Loucy (cell line): Measurements from ENCODE around the gene TSPYL2.

Experiments
- H2AFZ ChIP-seq: fragments of 200-600 bp; sonication (generic); 2 replicates; pipeline ENCODE4 v1.6.0; 2016; ENCODE audit warnings: antibody characterized with exemption, mild to moderate bottlenecking, low read length, moderate library complexity
- H3F3A ChIP-seq: fragments of 200-600 bp; 2 replicates; pipeline ENCODE4 v1.6.0; 2016; ENCODE audit warnings: antibody characterized with exemption, low read depth, mild to moderate bottlenecking
- H3K27me3 ChIP-seq: fragments of 200-600 bp; sonication (generic); 2 replicates; pipeline ENCODE4 v1.6.1; 2014; ENCODE audit warnings: low read length, mild to moderate bottlenecking; ENCODE audit not compliant: insufficient read depth, poor library complexity, severe bottlenecking
- H3K36me3 ChIP-seq: fragments of 200-600 bp; sonication (generic); 2 replicates; pipeline ENCODE4 v1.6.1; 2016; ENCODE audit warnings: low read length; ENCODE audit not compliant: insufficient read depth
- H3K4me1 ChIP-seq: fragments of 200-600 bp; sonication (generic); 2 replicates; pipeline ENCODE4 v1.5.1; 2014; ENCODE audit warnings: low read length, mild to moderate bottlenecking; ENCODE audit not compliant: insufficient read depth, poor library complexity, severe bottlenecking
- H3K4me2 ChIP-seq: fragments of 200-600 bp; sonication (generic); 2 replicates; pipeline ENCODE4 v1.6.0; 2014; ENCODE audit warnings: antibody characterized with exemption, low read length, low read depth, mild to moderate bottlenecking; ENCODE audit not compliant: poor library complexity, severe bottlenecking
- H3K4me3 ChIP-seq: fragments of 200-600 bp; sonication (generic); 2 replicates; pipeline ENCODE4 v1.5.1; 2014; ENCODE audit warnings: low read length, mild to moderate bottlenecking, mixed read lengths; ENCODE audit not compliant: poor library complexity, severe bottlenecking
- H3K79me2 ChIP-seq: fragments of 200-600 bp; sonication (generic); 2 replicates; pipeline ENCODE4 v1.6.1; 2014; ENCODE audit warnings: low read length; ENCODE audit not compliant: insufficient read depth
- H3K9ac ChIP-seq: fragments of 200-600 bp; sonication (generic); 2 replicates; pipeline ENCODE4 v1.6.0; 2014; ENCODE audit warnings: mild to moderate bottlenecking, low read depth, low read length, moderate library complexity; ENCODE audit not compliant: poor library complexity, severe bottlenecking
- H3K9me2 ChIP-seq: fragments of 200-600 bp; sonication (generic); replicated peaks from 2 replicates; pipeline ENCODE4 v1.6.1; 2016; ENCODE audit warnings: low read depth, low read length, mixed read lengths
- H3K9me3 ChIP-seq: fragments of 200-600 bp; sonication (generic); 2 replicates; pipeline ENCODE4 v1.6.1; 2014; ENCODE audit warnings: mild to moderate bottlenecking, antibody characterized with exemption, low read length, low read depth; ENCODE audit not compliant: insufficient read depth
- H4K20me1 ChIP-seq: fragments of 200-600 bp; sonication (generic); 2 replicates; pipeline ENCODE4 v1.6.0; 2014; ENCODE audit warnings: antibody characterized with exemption, low read length, mild to moderate bottlenecking; ENCODE audit not compliant: insufficient read depth, poor library complexity, severe bottlenecking
- CTCF ChIP-seq: fragments of 200-600 bp; sonication (generic); conservative IDR thresholded peaks from 2 replicates; pipeline ENCODE4 v1.5.1; 2014; ENCODE audit warnings: mild to moderate bottlenecking, antibody characterized with exemption, low read length
- EZH2phosphoT487 ChIP-seq: fragments of 200-600 bp; IDR thresholded peaks from 2 replicates; pipeline ENCODE4 v1.6.1; 2018; ENCODE audit warnings: antibody characterized with exemption, mild to moderate bottlenecking, moderate library complexity, borderline replicate concordance

TSPYL2 gene

GRCh38 chrX:53135581-53135980, 53.4 kb downstream of the TSPYL2 start:
- Histone ChIP-seq H3K9me3 (no peaks in the 10 kb centered on the region), H3F3A (no peaks in the 10 kb centered on the region), H3K9ac (no peak overlapping the region), H4K20me1 (no peaks in the 10 kb centered on the region), H3K4me1 (no peaks in the 10 kb centered on the region), H3K4me2 (no peak overlapping the region), H3K27me3 (no peaks in the 10 kb centered on the region), H3K4me3 (no peak overlapping the region), H2AFZ (no peak overlapping the region), H3K36me3 (peaks cover 11% of the 10 kb centered on the region; the same call in 1 of the 2 replicates), H3K79me2 (no peaks in the 10 kb centered on the region), H3K9me2 (no peaks in the 10 kb centered on the region)
- TF ChIP-seq CTCF = no peak
- TF ChIP-seq EZH2phosphoT487 = no peak
